K562 (cell line): ENCODE measurements around the gene SUPT5H. TPM values are rescaled to one million over a fixed set of nuclear protein-coding genes. Genes with fewer than 3 reads are reported as not detected.

Source experiments
- BRCA1 ChIP-seq, 2 experiments: fragments of 450-650 bp in 1 of 2; sonication (generic) in 1 of 2; formaldehyde crosslinking in 1 of 2; IDR thresholded peaks; 2 replicates each; pipeline versions ENCODE4 v1.5.0 to v1.6.1; 2017 to 2020; ENCODE audit warnings: mild to moderate bottlenecking in 1 of 2, missing genetic modification reagents in 1 of 2
- CBFA2T3 ChIP-seq: fragments of 450-650 bp; IDR thresholded peaks from 2 replicates; pipeline ENCODE4 v1.6.1; 2017
- FOXA3 ChIP-seq, 2 experiments: fragments of 450-650 bp in 1 of 2; sonication (generic) in 1 of 2; formaldehyde crosslinking; IDR thresholded peaks in 1 of 2; conservative IDR thresholded peaks in 1 of 2; 2 replicates each; pipeline versions ENCODE4 v1.4.0 to v1.8.0; 2020 to 2022; ENCODE audit warnings: mild to moderate bottlenecking in 2 of 2, missing genetic modification reagents in 1 of 2
- GABPB2 ChIP-seq: fragments of 250-450 bp; sonication (Bioruptor Pico); conservative IDR thresholded peaks from 2 replicates; pipeline ENCODE4 v1.5.1; 2021; ENCODE audit warnings: mild to moderate bottlenecking
- KAT8 ChIP-seq: fragments of 450-650 bp; IDR thresholded peaks from 2 replicates; pipeline ENCODE4 v1.6.1; 2016; ENCODE audit warnings: low read depth, mild to moderate bottlenecking
- MBD2 ChIP-seq: sonication (generic); IDR thresholded peaks from 2 replicates; pipeline ENCODE4 v1.6.1; 2016; ENCODE audit warnings: low read depth, borderline replicate concordance
- PHF20 ChIP-seq: fragments of 450-650 bp; IDR thresholded peaks from 2 replicates; pipeline ENCODE4 v1.6.1; 2018; ENCODE audit not compliant: partially characterized antibody
- RBM14 ChIP-seq: fragments of 200-400 bp; formaldehyde crosslinking; IDR thresholded peaks from 2 replicates; pipeline ENCODE4 v1.6.1; 2018; ENCODE audit warnings: low read depth, mild to moderate bottlenecking, low read length, moderate library complexity, borderline replicate concordance; ENCODE audit not compliant: insufficient read depth
- RBM39 ChIP-seq: fragments of 200-400 bp; formaldehyde crosslinking; optimal IDR thresholded peaks from 2 replicates; pipeline ENCODE3; 2018; ENCODE audit warnings: low read depth, low read length
- SIN3B ChIP-seq: fragments of 450-650 bp; IDR thresholded peaks from 2 replicates; pipeline ENCODE4 v1.6.1; 2017; ENCODE audit warnings: low read depth, mild to moderate bottlenecking, moderate library complexity
- SP1 ChIP-seq: sonication (generic); formaldehyde crosslinking; IDR thresholded peaks from 2 replicates; pipeline ENCODE4 v1.8.1; 2022; ENCODE audit warnings: mild to moderate bottlenecking, missing genetic modification reagents
- SP2 ChIP-seq: IDR thresholded peaks from 2 replicates; pipeline ENCODE4 v1.6.1; 2011; ENCODE audit warnings: mild to moderate bottlenecking, low read depth, low read length, moderate library complexity; ENCODE audit not compliant: poor library complexity, severe bottlenecking; ENCODE audit errors: extremely low read depth
- SRSF7 ChIP-seq: fragments of 200-400 bp; formaldehyde crosslinking; optimal IDR thresholded peaks from 2 replicates; pipeline ENCODE3; 2017; ENCODE audit warnings: mild to moderate bottlenecking, low read depth, low read length
- TAF7 ChIP-seq: fragments of 450-650 bp; IDR thresholded peaks from 2 replicates; pipeline ENCODE4 v1.6.1; 2016; ENCODE audit warnings: missing genetic modification characterization, missing compliant biosample characterization
- ZNF124 ChIP-seq: sonication (generic); formaldehyde crosslinking; IDR thresholded peaks from 2 replicates; pipeline ENCODE4 v1.8.1; 2022; ENCODE audit warnings: missing genetic modification reagents
- ZNF316 ChIP-seq: fragments of 450-650 bp; IDR thresholded peaks from 2 replicates; pipeline ENCODE4 v1.6.1; 2016
- polyA plus RNA-seq, 8 experiments: library from polyadenylated mRNA; depleted of rRNA in 4 of 8; stranded (reverse) in 5 of 8; unstranded in 3 of 8; fragments of >200 nt; fragmentation: Nextera tagmentation in 2 of 8; fragmentation: Illumina TruSeq in 1 of 8; extraction: Ambion mirVana in 2 of 8; extraction: Trizol in 1 of 8; gene quantifications; 2 replicates each; pipeline versions ENCODE4 v1.2.1 to v1.2.3, GENCODE V29; 2011 to 2014; ENCODE audit warnings: inconsistent platforms in 1 of 8, missing spikeins in 1 of 8
- total RNA-seq, 7 experiments: library from RNA; depleted of rRNA in 6 of 7; stranded (reverse); fragments of >200 nt in 6 of 7; fragmentation: Illumina TruSeq in 2 of 7; extraction: Trizol in 2 of 7; gene quantifications; 2 replicates each; pipeline versions ENCODE4 v1.2.1 to v1.2.3, GENCODE V29; 2011 to 2021; ENCODE audit warnings: low replicate concordance in 1 of 7
- TF ChIP-seq, protein P1 (sequence below): fragments of 250-450 bp; sonication (Bioruptor Pico); IDR thresholded peaks from 2 replicates; pipeline ENCODE4 v1.5.0; 2021; ENCODE audit warnings: mild to moderate bottlenecking, borderline replicate concordance
- TF ChIP-seq, protein P2 (sequence below): fragments of 250-450 bp; sonication (Bioruptor Pico); IDR thresholded peaks from 2 replicates; pipeline ENCODE4 v1.5.0; 2022; ENCODE audit warnings: mild to moderate bottlenecking

Gene SUPT5H
- total and polyA plus RNA-seq, 9 of the 15 experiments (the other 6 are each of a cell fraction or from before 2014, with no cell fraction given) = 13.3 to 85.9 (median 35.9) TPM

DNA sequence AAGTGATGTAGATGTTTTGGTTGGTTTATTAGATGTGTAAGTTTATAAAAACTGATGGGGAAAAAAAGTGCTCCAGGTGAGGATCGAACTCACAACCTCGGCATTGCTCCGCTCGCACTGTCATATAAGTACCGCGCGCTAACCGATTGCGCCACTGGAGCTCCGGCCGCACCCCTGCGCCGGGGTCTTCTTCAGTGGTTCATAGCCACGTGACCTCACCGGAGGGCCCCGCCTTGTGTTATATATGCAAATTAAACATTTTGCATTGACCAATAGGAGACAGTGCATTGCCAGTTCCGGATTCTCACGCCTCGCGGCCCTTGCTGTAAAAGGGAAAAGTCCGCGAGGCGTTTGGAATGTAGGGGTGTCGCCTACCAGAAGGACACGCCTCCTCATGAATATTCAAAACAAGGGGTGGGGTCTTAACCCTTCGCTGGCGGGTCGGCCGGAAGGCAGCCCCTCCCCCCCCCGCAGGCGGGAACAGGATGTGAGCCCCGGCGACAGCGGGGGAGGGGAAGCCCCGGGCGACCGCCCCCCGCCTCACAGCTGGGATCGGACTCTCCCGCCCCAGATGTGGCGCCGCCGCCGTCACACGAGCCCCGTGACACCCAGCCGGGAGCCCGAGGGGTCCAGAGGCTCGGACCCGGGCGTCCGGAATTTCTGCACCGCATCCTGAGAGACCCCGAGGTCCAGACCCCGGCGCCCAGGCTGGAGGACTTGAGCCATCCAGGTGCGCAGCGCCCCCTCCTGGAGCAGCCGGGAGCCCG is 33.1 kb upstream of the SUPT5H start, which contains the start of gene PLEKHG2 (continued):
- TF ChIP-seq TAF7 (tag) = no peak; the same call in 1 of the 2 replicates
- TF ChIP-seq PHF20 = peak; percentile 67
- TF ChIP-seq KAT8 = no peak
- no peak for TF ChIP-seq MBD2
- TF ChIP-seq SP1 (CRISPR knock-in tag) = peak; percentile 98
- peak; percentile 38; the same call in 1 of the 2 replicates for TF ChIP-seq CBFA2T3
- no peak for TF ChIP-seq RBM39
- TF ChIP-seq SP2 = no peak
- TF ChIP-seq ZNF124 (CRISPR knock-in tag) = no peak
- no peak for TF ChIP-seq GABPB2 (CRISPR knock-in tag)
- TF ChIP-seq SRSF7 = no peak
- TF ChIP-seq, protein P1, sequence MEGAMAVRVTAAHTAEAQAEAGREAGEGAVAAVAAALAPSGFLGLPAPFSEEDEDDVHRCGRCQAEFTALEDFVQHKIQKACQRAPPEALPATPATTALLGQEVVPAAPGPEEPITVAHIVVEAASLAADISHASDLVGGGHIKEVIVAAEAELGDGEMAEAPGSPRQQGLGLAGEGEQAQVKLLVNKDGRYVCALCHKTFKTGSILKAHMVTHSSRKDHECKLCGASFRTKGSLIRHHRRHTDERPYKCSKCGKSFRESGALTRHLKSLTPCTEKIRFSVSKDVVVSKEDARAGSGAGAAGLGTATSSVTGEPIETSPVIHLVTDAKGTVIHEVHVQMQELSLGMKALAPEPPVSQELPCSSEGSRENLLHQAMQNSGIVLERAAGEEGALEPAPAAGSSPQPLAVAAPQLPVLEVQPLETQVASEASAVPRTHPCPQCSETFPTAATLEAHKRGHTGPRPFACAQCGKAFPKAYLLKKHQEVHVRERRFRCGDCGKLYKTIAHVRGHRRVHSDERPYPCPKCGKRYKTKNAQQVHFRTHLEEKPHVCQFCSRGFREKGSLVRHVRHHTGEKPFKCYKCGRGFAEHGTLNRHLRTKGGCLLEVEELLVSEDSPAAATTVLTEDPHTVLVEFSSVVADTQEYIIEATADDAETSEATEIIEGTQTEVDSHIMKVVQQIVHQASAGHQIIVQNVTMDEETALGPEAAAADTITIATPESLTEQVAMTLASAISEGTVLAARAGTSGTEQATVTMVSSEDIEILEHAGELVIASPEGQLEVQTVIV = no peak
- TF ChIP-seq, protein P2, sequence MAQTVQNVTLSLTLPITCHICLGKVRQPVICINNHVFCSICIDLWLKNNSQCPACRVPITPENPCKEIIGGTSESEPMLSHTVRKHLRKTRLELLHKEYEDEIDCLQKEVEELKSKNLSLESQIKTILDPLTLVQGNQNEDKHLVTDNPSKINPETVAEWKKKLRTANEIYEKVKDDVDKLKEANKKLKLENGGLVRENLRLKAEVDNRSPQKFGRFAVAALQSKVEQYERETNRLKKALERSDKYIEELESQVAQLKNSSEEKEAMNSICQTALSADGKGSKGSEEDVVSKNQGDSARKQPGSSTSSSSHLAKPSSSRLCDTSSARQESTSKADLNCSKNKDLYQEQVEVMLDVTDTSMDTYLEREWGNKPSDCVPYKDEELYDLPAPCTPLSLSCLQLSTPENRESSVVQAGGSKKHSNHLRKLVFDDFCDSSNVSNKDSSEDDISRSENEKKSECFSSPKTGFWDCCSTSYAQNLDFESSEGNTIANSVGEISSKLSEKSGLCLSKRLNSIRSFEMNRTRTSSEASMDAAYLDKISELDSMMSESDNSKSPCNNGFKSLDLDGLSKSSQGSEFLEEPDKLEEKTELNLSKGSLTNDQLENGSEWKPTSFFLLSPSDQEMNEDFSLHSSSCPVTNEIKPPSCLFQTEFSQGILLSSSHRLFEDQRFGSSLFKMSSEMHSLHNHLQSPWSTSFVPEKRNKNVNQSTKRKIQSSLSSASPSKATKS (CRISPR knock-in tag) = no peak
- no peak for TF ChIP-seq RBM14
- TF ChIP-seq ZNF316 = no peak
- TF ChIP-seq SIN3B = peak; percentile 57; the same call in 1 of the 2 replicates
- no peak for TF ChIP-seq FOXA3 (CRISPR knock-in tag; conservative IDR thresholded peaks at IDR 0.05 in 1 of 2, IDR thresholded peaks at IDR 0.05 in 1 of 2)
- no peak for TF ChIP-seq BRCA1 (IDR thresholded peaks at IDR 0.05)
- no peak for TF ChIP-seq BRCA1 (CRISPR knock-in tag; IDR thresholded peaks at IDR 0.05)
